Upper lobe of right lung (tissue), 1 donor: Measurements from ENCODE around the gene SPRY4. TPM values are rescaled to one million over a fixed set of nuclear protein-coding genes. Genes with fewer than 3 reads are reported as not detected.
"Not testable (repeated sequence)": the region's sequence is repeated elsewhere in the genome, so short reads cannot be mapped to it uniquely, and the experiment has no call there.

Source experiments
- ATAC-seq: fragments of 200-7000 bp; cut with Tn5 transposase; one replicate; pipeline ENCODE4 v1.9.1; 2020; ENCODE audit warnings: mild to moderate bottlenecking, moderate library complexity
- DNase-seq: peaks from one replicate; pipeline ENCODE4 v3.0.0-alpha.2; 2020
- H3K27ac ChIP-seq: fragments of 200-600 bp; one replicate; pipeline ENCODE4 v1.8.0; 2022
- H3K27me3 ChIP-seq: fragments of 200-600 bp; one replicate; pipeline ENCODE4 v1.8.0; 2022; ENCODE audit warnings: mild to moderate bottlenecking
- H3K36me3 ChIP-seq: fragments of 200-600 bp; one replicate; pipeline ENCODE4 v1.8.0; 2022
- H3K4me1 ChIP-seq: fragments of 200-600 bp; one replicate; pipeline ENCODE4 v1.8.0; 2022
- H3K4me3 ChIP-seq: fragments of 200-600 bp; one replicate; pipeline ENCODE4 v1.8.0; 2022; ENCODE audit warnings: mild to moderate bottlenecking
- H3K9me3 ChIP-seq: fragments of 200-600 bp; one replicate; pipeline ENCODE4 v1.8.0; 2022
- intact Hi-C: fragments of 100-400 bp; cut with DNase I; formaldehyde crosslinking; loops from one replicate; pipeline ENCODE4 v1.11.0; 2022
- total RNA-seq: library from RNA; stranded (reverse); fragmentation: NEBNext Ultra II Directional; extraction: Animal tissue kit (Norgen Biotek cat#: 25700); gene quantifications from one replicate; pipeline ENCODE4 v1.2.1, GENCODE V29; 2021
- TF ChIP-seq, protein P1 (sequence below): fragments of 200-600 bp; IDR thresholded peaks from one replicate; pipeline ENCODE4 v1.8.0; 2022; ENCODE audit warnings: antibody characterized with exemption
- donor health status: DM: no; HTN: yes; CAD: no; lungs with severe emphysema.

Gene SPRY4
- total RNA-seq, 1 donor from 2014 or later = 89.8 TPM

DNA sequence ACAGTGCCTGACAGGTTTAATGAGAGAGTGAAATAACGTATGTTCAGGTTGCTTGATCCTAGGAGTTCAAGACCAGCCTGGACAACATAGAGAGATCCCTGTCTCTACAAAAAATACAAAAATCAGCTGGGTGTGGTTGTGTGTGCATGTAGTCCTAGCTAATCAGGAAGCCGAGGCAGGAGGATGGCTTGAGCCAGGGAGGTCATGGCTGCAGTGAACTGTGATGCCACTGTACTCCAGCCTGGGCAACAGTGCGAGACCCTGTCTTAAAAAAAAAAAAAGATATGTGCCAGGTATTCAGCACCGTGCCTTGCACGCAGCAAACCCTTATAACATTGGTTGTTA is 38.8 kb upstream of the SPRY4 start:
- intact Hi-C loops = no loop called here
- ATAC-seq = no peak
- no peaks in the 10 kb centered on the region for H3K9me3 ChIP-seq
- no peaks in the 10 kb centered on the region for H3K36me3 ChIP-seq
- peaks cover 17% of the 10 kb centered on the region for H3K4me1 ChIP-seq
- H3K27me3 ChIP-seq = no peaks in the 10 kb centered on the region
- no peak overlapping the region for H3K4me3 ChIP-seq
- peak overlapping the region; percentile 75 for H3K27ac ChIP-seq
- no peak for DNase-seq
- TF ChIP-seq, protein P1, sequence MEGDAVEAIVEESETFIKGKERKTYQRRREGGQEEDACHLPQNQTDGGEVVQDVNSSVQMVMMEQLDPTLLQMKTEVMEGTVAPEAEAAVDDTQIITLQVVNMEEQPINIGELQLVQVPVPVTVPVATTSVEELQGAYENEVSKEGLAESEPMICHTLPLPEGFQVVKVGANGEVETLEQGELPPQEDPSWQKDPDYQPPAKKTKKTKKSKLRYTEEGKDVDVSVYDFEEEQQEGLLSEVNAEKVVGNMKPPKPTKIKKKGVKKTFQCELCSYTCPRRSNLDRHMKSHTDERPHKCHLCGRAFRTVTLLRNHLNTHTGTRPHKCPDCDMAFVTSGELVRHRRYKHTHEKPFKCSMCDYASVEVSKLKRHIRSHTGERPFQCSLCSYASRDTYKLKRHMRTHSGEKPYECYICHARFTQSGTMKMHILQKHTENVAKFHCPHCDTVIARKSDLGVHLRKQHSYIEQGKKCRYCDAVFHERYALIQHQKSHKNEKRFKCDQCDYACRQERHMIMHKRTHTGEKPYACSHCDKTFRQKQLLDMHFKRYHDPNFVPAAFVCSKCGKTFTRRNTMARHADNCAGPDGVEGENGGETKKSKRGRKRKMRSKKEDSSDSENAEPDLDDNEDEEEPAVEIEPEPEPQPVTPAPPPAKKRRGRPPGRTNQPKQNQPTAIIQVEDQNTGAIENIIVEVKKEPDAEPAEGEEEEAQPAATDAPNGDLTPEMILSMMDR = no peak

DNA sequence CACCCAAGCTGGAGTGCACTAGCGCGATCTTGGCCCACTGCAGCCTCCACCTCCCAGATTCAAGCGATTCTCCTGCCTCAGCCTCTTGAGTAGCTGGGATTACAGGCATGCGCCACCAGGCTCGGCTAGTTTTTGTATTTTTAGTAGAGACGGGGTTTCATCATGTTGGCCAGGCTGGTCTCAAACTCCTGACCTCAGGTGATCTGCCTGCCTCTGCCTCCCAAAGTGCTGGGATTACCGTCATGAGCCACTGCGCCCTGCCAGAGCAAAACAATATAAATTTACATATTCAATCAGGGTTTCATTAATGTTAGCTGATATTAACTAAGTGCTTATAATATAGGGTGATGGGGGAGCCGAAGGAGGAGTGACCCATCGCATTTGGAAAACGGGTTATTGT is 37.4 kb upstream of the SPRY4 start:
- H3K27me3 ChIP-seq, H3K4me3 ChIP-seq, intact Hi-C loops, ATAC-seq, DNase-seq, H3K36me3 ChIP-seq, H3K9me3 ChIP-seq: not testable (repeated sequence)
- H3K27ac ChIP-seq = peak overlapping the region; percentile 75
- peaks cover 30% of the 10 kb centered on the region for H3K4me1 ChIP-seq

DNA sequence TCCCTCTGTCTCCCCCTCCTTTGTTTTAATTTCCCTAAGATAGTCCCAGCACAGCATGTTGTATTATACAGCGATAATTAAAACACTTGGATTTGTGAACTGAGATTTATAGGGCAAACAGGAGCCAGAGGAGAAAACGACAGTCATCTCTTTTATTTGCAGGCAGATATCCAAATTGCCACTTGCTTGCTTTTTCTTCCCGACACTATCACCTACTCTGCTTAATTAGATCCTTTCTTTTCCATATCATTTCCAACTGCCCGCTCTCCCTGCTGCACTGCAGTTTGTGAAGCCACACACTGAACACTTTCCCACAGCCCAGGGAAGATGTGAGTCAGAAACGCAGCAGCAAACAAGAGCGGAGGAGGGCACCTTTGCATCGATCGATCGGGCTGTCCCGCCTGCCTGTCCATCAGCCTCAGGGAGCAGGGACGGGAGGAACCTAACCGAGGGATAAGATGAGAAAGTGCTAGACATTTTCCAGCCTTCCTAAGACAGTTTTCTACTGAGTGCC is 35.8 kb upstream of the SPRY4 start:
- Histone ChIP-seq H3K27me3 (no peaks in the 10 kb centered on the region), H3K4me3 (no peak overlapping the region), H3K9me3 (no peaks in the 10 kb centered on the region), H3K27ac (no peak overlapping the region), H3K36me3 (no peaks in the 10 kb centered on the region), H3K4me1 (peaks cover 30% of the 10 kb centered on the region)
- DNase-seq (no peak), ATAC-seq (no peak)
- intact Hi-C loops = no loop called here
- TF ChIP-seq, protein P1 = no peak

DNA sequence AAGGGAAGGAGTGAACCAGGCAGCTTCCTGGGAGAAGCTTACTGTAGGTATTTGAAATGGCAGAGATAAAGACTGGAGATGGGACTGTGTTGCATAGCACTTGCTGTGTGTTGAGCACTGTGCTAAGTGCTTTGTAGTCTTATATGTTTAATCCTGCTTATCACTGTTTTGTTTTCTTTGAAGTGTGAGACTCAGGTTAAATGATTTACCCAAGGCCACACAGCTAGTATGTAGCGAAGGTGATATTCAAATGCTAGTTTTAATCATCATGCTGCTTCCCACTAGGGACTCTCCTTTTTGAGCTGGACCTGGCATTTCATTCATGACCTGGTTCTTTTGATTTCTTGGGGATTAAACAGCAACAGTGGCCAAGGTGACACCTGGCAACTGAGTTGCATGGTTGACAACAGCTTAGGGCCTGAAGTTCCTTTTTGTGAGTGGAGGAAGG is 35.3 kb upstream of the SPRY4 start:
- Histone ChIP-seq H3K27ac (no peak overlapping the region), H3K9me3 (no peaks in the 10 kb centered on the region), H3K36me3 (no peaks in the 10 kb centered on the region), H3K4me3 (no peak overlapping the region), H3K27me3 (no peaks in the 10 kb centered on the region), H3K4me1 (peaks cover 30% of the 10 kb centered on the region)
- DNase-seq (no peak), ATAC-seq (no peak)
- intact Hi-C loops = no loop called here
- TF ChIP-seq, protein P1 = no peak

DNA sequence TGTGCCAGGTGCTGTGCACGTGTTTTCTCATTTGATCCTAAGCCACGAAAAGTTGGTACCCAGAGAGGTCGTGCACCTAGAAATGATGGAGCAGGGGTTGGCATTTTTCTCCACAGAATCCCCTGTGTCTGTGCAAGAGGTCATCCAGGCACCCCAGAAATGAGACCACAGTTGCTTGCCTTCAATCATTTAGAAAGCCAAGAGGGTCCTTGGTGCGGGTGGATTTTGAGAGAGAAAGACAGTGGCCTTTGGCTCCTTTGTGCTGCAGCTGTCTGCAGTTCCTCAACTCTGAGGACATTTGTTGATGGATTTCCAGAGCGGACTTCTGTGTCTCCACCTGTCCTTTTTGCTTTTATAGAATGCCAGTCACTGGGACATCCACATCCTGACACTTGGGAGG is 33.8 kb upstream of the SPRY4 start:
- Histone ChIP-seq H3K9me3 (no peaks in the 10 kb centered on the region), H3K4me3 (no peak overlapping the region), H3K36me3 (no peaks in the 10 kb centered on the region), H3K27ac (no peak overlapping the region), H3K4me1 (peaks cover 29% of the 10 kb centered on the region), H3K27me3 (no peaks in the 10 kb centered on the region)
- TF ChIP-seq, protein P1 = no peak
- DNase-seq (no peak), ATAC-seq (no peak)
- intact Hi-C loops = no loop called here

DNA sequence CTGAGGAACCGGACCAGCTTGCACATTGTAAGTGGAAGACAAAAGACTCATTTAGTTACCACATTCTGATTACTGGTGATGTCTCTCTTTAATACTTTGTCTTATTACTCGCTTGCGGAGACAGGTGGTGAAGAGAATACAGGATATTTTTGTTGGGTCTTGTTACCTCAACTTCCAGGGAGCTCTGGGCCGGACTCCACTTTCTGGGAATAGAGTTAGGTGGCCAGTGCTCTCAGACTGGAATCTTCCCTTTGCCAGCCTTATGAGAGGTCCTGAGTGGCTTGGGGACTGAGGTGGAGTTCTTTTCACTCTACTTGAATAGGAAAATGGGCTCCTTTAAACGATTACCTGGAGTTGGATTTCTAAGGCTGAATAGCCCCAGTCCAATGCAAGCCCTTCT is 33.3 kb upstream of the SPRY4 start:
- Histone ChIP-seq H3K27ac (peak overlapping the region; percentile 97), H3K4me3 (peak overlapping the region; percentile 60), H3K9me3 (no peaks in the 10 kb centered on the region), H3K4me1 (peaks cover 25% of the 10 kb centered on the region), H3K27me3 (no peaks in the 10 kb centered on the region), H3K36me3 (no peaks in the 10 kb centered on the region)
- ATAC-seq = no peak
- DNase-seq = no peak
- TF ChIP-seq, protein P1 = no peak
- intact Hi-C loops = no loop called here
